ENCODE data around the gene TTC21A.

GRCh38 chr3:39065197-39065596, 42.3 kb upstream of the TTC21A start:
- TF ChIP-seq EZH2 (IDR thresholded peaks at IDR 0.05; ENCODE audit: low read length, unreplicated experiment), result no peak
- peak; percentile 59 for TF ChIP-seq CTCF (conservative IDR thresholded peaks at IDR 0.05; ENCODE audit: low read depth, low read length)
